ENCODE measurements around the gene IL26.
"Not testable (repeated sequence)": the region's sequence is repeated elsewhere in the genome, so short reads cannot be mapped to it uniquely, and the experiment has no call there.

The IL26 gene

GRCh38 chr12:68190301-68190700 is 35.3 kb downstream of the IL26 start:
- DNase-seq, result no peak

DNA sequence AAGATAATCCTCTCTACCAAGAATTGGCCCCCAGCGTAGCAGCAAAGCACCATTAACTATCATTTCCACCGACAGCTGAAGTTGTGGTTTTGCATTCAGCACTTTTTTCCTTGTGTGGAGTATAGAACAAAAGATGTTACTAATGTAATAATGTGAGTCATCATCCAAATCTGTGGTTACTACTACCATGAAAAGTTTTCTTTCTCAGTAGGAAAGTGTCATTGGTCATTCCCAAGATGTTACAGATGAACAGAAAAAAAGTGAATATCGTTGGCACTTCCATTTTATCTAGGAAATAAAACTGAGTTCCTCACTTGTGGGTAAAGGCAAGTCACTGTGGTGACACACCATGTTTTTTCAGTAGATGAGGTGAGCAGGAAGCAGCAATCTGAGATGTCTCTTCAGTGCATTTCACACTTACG is 35.8 kb downstream of the IL26 start:
- no peak for DNase-seq

DNA sequence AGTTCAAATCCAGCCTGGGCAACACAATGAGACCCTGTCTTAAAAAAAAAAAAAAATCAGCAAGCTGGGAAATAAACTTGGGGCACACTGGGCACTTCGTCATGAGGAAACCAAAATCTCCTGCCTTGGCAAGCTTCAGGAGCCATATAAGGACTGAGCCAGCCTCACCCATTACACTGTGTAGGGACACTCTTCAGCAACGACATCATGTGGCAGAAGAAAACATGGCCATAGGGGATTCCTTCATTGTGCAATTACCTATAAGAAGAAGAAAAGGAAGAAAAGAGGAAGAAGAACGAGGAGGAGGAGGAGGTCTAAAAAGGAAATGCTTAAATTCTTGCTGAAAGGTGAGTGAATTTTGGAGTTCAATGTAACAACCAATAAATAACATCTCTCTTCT is 40.0 kb downstream of the IL26 start:
- no peak for DNase-seq

DNA sequence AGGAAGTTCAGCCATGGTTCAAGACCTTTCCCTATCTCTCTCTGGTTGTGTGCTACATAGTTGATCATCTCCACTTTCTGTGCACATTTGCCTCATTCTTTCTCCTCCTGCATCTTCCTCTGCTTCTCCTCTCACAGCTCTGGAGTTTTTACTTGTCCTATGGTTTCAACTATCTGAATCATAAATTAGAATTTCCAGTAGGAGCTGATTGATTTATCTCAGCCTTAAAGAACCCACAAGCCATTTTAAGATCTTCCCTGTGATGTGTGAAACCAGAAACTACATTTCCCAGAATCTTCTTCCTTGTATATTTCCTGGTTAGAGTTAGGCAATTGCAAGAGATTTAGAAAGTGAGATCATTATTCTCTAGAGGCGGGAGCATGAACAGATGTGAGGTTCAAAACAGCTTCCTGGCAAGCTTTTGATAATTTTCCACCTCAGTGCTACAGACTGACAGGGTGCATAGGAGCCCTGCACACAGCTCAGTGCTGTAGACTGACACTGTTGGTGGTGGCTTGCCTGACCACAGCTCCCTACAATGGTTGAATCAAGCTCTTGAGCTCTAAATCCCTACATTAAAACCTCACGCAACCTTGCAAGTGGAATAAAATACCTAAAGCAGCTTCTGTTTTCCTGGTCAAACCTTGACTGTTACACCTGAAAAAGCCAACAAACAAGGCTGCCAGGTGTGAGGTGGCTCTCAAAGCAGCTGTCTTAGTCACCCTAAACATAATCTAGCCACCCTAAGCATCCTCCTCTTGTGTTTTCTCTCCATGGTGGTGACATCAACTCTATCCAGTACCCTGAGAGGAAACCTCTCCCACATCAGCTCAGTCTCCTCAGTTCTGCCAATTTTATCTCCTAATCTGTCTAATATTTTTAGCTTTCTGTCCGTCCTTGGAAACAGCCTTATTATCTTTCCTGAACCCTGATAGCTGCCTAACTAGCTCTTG is 44.5 kb downstream of the IL26 start:
- no peak for DNase-seq

GRCh38 chr12:68178774-68179439 is 46.7 kb downstream of the IL26 start:
- DNase-seq, result no peak

DNA sequence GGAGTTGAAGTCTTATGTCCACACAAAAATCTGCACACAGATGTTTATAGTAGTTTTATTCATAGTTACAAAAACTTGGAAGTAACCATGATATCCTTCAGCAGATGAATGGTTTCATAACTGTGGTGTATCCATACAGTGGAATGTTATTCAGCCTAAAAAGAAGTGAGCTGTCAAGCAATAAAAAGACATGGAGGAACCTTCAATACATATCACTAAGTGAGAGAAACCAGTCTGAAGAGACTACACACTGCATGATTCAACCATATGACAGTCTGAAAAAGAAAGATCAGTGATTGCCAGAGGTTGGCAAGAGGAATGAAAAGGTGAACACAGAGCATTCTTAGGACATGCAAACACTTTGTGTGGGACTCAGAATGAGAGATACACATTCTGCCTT is 47.4 kb downstream of the IL26 start:
- DNase-seq, result no peak

DNA sequence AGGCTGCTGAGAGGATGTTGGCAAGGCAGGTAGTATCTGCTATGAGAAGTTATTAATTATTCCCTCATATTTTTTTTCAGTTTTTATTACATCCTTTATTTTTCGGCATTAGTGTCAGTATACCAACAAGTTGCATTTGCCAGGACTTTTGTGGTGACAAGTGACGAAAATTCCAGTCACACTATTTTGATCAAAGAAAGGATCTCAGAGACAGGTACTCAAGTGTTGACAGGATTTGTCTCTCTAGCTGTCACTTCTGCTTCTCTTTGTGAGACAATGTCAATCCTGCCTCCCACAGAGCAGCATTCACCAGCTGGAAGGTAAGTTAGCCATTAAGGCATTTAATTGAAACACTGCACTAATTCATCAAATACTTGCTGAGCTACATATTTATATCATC is 48.0 kb downstream of the IL26 start:
- DNase-seq, result no peak

DNA sequence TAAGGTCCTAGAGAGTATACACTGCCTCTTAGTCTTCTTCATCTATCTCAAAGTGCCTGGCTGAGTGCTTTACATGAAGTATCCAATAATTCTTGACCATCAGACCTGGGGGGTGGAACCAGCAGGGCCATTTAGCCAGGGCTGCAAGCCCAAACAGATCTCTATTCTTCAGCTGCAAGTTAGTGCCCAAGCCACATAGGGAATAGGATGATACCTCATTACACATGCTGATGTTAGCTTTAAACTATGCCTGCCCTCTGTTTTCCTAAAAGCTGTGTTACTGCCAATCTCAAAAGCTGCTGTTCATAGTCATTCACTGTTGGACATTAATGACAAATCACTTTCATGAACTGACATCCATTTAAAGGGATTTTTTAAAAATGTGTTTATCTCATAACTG is 49.4 kb downstream of the IL26 start:
- DNase-seq, result no peak

DNA sequence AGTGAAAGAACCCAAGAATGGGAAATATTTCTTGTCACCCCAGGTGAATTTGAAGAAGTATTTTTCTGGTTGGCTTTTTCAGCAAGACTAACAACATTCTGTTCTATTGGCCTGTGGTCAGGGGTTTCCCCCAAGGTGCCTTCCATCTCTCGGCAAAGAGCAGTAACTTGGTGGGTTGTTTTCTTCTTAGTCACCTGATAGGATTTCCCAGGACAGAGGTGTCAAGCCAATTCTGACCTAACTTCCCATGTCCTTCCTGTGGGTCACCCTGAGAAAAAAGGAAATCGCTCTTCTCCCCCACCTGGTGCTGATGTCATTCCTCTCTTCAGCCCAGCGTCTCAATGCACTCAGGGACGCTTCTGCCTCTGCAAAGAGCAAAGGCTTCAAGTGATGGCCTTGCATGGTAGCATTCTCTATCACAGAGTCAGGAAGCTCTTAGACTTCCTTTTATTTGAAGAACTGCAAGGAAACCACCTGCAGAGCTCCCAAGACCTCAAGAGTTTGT is 50.0 kb downstream of the IL26 start:
- no peak for DNase-seq

DNA sequence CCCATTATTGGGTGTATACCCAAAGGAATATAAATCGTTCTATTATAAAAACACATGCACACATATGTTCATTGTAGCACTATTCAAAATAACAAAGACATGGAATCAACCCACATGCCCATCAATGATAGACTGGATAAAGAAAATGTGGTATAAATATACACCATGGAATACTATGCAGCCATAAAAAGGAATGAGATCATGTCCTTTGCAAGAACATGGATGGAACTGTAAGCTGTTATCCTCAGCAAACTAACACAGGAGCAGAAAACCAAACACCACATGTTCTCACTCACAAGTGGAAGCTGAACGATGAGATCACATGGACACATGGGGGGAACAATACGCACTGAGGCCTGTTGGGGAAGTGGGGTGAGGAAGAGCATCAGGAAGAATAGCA is 50.8 kb downstream of the IL26 start:
- not testable (repeated sequence) for DNase-seq

DNA sequence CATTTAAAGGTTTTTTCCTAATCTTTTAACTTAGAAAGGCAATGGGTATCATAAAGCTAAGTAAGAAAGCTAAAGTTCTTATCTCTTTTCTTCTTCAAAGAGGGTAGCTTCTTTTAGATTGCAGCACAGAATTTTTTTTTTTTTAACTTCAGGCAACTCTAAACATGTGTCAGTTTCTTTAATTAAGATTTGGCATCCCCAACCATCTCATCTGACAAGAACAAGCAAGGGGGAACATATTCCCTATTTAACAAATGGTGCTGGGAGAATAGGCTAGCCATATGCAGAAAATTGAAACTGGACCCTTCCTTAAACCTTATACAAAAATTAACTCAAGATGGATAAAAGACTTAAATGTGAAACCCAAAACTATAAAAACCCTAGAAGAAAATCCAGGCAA is 51.8 kb downstream of the IL26 start:
- no peak for DNase-seq

DNA sequence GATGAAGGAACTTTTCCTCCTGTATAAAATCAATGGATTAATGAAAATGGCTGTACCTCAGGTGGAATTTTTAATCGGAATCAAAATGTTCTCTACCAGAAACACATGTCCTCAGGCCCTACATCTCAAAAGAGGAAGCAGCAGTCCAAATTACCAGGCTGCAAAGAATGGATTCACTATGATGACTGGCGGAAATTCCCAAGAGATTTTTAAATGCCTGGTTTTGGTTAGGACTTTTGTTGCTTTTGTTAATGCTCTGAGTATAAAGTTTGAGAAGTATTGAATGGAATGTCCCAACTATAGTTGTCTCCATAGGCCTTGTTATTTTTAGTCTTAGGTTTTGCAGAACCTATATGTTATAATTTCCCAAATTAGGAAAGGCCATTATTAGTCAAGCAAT is 54.9 kb downstream of the IL26 start:
- DNase-seq, result no peak

- DNase-seq, result no peak
Measured at GRCh38 chr12:68169213-68169889, 56.3 kb downstream of the IL26 start.

DNA sequence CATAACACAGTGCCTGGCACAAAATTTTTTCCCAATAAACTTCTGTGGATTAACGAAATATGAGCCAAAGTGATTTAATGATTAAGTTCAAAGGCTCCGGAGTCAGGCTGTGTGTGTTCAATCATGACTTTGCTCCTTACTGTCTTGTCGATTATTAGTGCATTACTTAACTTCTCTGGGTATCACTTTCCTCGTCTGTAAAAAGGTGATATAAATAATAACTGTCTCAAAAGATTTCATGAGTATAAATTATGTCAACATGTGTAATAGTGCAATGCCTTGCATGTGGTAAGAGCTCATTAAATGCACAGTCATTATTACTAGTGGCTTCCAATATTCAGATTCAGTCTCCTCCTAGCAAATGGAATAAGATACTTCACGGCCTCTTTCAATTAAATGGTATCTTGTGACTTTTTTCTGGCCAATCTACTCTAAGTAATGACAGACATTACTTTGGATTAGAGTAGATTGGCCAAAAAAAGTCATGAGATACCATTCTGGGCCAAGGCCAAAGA is 59.2 kb downstream of the IL26 start:
- DNase-seq, result no peak

DNA sequence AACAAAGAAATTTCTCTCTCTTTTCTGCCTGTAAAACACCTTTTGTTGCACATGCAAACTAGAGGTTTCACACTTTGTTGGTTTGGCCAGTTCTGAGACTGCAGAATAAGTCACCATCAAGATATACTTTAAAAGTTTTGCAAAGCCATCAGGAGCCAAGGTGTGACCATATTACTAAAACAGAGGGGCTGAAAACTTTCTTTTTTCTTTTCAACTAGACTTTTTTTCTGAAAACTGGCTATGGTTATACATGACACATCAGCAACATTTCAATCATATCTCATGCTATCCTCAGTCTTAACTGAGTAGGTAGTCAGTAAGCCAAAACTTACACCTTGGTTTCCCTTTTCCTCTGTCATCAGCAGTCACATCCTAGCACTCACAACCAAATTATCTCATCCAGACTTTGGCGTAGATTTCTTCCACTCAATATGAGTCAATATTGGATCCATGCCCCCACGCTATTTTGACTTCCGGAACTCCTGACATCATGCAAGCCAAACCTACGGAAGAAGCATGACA is 62.0 kb downstream of the IL26 start:
- DNase-seq, result no peak

DNA sequence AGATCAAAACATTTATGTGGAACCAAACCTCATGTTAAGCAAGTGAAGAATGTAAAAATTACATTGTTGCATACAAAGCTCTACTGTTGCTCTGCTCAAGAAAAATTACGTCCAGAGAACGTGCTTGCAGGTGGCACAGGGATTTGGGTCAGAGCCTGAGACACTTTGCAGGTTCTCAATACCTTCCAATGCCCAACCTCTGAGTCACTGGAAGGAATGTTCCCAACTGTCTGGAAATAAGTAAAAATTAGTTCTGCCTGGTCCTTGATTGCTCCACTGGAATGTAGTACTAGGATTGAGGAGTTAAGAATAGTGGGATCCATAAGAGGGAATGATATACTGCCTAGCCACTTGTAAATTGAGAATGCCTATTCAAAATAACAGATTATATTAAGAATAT is 63.2 kb downstream of the IL26 start:
- DNase-seq, result no peak

GRCh38 chr12:68159681-68160304 is 65.8 kb downstream of the IL26 start, which contains the start of gene IFNG:
IFNG (minus strand) TSS chr12:68159740; CDS start chr12:68159615, 125 bp downstream.
- no peak for DNase-seq

DNA sequence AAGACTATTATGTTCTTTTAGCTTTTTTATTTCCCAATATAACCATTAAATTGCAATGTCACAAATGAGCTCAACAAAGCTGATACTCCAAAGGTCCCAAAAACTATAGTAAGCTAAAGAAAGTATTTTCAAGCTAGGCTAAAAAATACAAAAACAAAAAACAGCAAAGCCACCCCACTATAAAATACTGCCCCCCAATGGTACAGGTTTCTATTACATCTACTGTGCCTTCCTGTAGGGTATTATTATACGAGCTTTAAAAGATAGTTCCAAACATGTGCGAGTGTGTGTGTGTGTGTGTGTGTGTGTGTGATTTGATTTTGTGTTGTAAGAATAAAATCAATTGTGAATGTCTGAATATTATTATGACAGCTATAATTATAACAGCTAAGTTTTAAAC is 67.2 kb downstream of the IL26 start:
- peak; percentile 13 for DNase-seq

DNA sequence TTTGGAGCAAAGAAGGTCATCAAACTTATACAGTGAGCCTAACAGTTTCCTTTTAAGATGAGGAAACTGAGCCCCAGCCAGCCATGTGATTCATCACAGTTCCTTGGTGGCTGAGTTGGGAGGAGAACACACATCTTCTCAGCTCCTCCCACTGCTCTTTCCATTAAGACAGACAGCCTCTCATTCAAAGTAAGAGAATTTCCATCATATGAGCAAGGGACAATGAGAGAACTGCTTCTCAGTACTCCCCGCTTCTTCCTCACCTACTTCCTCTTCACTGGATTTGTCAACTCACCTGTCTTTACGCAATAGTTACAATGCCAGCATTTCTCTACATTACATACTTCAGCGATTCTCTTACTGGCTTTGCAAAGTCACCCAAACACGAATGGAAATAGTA is 68.2 kb downstream of the IL26 start:
- no peak for DNase-seq

GRCh38 chr12:68156636-68157035 is 69.0 kb downstream of the IL26 start:
- no peak for DNase-seq

GRCh38 chr12:68154779-68155178 is 70.8 kb downstream of the IL26 start:
- DNase-seq, result no peak

All from RPMI8226 (cell line).